ENCODE measurements around the gene HDAC1.
A peak's percentile ranks its signal among the peaks of the same experiment; 100 is the strongest.

Gene HDAC1

DNA sequence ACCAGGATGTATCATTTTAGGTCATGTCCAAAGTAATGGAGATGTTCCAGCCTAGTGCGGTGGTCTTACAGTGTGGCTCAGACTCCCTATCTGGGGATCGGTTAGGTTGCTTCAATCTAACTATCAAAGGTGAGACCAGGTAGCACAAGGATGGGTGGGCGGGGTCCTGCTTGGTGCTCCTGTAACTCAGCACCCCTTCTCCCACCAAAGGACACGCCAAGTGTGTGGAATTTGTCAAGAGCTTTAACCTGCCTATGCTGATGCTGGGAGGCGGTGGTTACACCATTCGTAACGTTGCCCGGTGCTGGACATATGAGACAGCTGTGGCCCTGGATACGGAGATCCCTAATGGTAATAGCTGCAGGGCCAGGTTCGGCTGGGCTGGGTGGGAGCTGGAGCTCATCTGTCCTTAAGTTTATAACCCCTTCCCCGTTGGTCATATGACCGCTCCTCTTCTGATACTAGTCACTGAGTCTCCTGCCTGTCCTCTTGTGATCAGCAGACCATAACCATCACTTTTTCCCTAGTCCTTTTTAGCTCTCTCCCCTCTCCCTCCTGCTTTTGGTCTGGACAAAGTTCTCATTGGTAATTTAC lies 38.8 kb downstream of the HDAC1 start:
- no peak for DNase-seq

- DNase-seq, result no peak
Observed at GRCh38 chr1:32331549-32331948, 39.7 kb downstream of the HDAC1 start.

GRCh38 chr1:32332290-32333079 lies 40.6 kb downstream of the HDAC1 start:
- DNase-seq, result no peak

DNA sequence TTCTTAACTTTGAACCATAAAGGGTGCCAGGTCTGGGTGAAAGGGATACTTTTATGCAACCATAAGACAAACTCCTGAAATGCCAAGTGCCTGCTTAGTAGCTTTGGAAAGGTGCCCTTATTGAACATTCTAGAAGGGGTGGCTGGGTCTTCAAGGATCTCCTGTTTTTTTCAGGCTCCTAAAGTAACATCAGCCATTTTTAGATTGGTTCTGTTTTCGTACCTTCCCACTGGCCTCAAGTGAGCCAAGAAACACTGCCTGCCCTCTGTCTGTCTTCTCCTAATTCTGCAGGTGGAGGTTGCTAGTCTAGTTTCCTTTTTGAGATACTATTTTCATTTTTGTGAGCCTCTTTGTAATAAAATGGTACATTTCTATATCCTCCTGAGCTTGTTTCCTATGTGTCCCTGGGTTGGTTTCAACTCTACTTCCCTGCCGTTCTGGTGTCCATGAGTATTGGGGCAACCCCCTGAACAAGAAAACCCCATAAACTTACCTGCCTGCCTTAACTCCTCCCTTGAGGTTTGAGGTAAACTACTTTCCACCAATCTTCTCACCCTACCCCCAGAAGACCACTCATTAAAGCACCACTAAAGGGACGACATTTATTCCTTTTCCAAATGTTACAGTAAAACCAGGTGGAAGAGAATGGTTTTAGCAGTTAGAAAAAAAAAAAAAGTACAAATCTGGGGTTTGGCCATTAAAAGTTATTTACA lies 41.5 kb downstream of the HDAC1 start:
- DNase-seq, result no peak

GRCh38 chr1:32334274-32334861 lies 42.5 kb downstream of the HDAC1 start:
- no peak for DNase-seq

- peak; percentile 63 to 67 for DNase-seq
Observed at GRCh38 chr1:32334864-32335534, 43.1 kb downstream of the HDAC1 start.

- no peak for DNase-seq
Observed at GRCh38 chr1:32335535-32335789, 43.6 kb downstream of the HDAC1 start.

- DNase-seq, result peak; percentile 84 to 88
Observed at GRCh38 chr1:32335790-32336590, 44.1 kb downstream of the HDAC1 start, which contains the start of gene MARCKSL1. Gene MARCKSL1, minus strand, starts transcription at chr1:32336233. Its CDS starts 200 bp downstream, at chr1:32336033.

DNA sequence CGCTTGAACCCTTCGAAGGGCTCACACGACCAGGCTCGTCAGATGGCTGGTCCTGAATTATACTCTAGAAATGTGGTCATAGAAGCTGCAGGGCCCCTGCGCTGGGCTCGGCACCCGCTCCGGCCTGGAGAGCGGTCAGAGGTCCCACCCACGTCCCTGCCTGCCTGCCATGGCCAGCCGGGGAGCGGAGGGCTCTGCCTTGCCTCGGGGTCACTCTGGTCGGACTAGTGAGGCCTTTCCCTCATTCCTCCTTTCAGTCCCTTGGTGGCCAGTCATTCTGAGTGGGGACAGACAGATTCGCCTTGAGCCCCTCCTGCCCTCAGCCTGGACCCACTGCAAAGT lies 44.7 kb downstream of the HDAC1 start:
- DNase-seq, result no peak

- DNase-seq, result peak; percentile 56 to 66
Observed at GRCh38 chr1:32336963-32337675, 45.2 kb downstream of the HDAC1 start.

DNA sequence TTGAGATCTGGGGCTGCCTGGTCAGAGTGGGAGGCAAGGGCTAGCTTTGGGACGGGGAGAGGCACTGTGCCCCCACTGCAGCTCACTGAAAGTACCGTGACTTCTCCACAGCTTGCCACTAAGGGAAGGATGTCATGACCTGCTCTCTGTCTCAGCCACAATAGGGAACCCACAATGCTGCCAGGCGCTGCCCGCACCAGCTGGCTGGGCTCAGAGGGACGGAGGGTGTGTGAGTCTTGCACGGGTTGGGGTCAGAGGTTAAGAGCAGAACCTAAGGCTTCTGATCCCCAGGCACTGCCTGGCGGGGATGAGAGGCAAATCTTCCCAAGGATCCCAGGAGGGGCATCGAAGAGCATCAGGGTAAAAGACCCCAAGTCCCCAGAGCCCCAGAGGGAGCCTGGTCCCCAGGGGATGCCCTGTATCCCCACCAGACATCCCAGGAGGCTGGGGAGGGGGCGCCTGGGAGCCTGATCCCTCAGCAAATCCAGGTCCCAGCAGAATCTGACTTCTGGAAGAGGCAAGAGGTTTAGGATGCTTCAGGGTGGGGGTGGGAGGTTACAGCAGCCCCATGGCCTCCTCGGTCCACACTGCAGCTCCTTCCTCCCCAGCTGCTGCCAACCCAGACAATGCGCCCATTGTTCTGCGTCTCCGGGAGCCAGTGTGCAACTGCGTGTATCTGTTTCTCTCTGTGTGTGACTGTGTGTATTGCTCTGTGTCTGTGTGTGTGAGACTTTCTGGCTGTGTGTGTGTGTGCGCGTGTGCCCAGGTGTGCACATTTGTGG lies 46.2 kb downstream of the HDAC1 start:
- no peak for DNase-seq

DNA sequence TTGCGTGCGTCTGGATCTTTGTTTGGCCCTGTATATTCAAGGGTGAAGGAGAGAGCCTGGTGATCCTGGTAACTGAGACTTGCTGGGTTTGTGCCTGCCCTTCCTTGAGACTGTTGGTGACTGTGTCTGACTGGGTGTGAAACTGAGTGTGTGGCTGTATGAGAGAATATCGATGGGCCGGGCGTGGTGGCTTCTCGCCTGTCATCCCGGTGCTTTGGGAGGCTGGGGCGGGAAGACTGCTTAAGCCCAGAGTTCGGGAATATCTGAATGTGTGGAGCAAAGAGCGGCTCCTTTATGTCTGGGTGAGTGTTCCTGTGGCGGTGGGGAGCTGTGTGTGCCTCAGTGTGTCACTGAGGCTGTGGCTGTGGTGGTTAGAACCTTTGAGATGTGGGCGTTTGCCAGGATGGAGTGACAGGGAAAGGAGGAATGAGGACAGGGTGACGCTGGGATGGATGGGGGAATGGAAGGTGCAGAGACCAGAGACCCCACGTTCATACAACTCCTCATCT lies 46.8 kb downstream of the HDAC1 start:
- DNase-seq, result no peak

DNA sequence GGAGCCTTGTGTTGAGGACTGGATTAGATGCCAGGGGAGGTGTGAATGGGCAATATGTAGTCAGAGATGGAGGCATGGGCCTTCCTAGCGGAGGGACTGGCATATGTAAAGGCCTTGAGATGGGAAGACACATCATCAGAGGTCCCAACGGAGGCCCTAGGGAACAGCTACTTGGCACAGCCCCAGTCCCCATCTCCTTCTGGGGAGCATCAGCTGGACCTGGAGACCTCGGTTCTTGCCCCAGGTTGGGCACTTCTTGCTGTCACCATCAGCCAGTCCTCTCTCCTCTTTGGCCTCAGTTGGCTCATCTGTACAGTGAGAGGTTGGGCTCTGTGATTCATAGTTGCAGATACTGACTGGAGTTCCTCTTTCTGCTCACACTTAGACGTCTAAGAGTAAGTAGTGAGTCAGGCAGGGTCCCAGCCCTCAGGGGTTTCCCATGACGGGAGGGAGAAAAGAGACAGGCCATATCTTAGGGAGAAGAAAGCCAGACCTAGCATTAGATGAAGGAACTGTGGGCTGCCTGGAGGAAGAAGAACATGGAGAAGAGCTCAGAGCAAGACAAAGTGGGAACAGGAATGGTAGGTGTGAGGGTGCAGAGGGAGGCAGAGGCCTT lies 47.6 kb downstream of the HDAC1 start:
- peak; percentile 49 to 55 for DNase-seq

- DNase-seq, result no peak
Observed at GRCh38 chr1:32341186-32341757, 49.4 kb downstream of the HDAC1 start.

GRCh38 chr1:32341971-32342370 lies 50.1 kb downstream of the HDAC1 start:
- DNase-seq, result no peak

DNA sequence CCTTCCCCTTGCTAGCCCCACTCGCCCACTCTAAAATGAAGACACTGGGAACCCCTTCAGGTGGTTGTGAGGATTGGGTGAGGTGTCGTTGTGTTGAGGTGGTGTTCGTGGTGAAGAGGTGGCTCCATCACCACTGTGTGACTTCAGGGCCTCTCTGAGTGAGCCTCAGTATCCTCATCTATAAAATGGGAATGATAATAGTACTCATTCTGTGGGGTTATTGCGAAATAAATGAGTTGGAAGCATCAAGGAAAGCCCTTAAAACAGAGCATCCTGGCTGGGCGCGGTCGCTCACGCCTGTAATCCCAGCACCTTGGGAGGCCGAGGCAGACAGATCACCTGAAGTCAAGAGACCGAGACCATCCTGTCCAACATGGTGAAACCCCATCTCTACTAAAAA lies 50.8 kb downstream of the HDAC1 start:
- no peak for DNase-seq

GRCh38 chr1:32345289-32345827 lies 53.5 kb downstream of the HDAC1 start:
- no peak for DNase-seq

- DNase-seq, result no peak
Observed at GRCh38 chr1:32346532-32347157, 54.8 kb downstream of the HDAC1 start.

DNA sequence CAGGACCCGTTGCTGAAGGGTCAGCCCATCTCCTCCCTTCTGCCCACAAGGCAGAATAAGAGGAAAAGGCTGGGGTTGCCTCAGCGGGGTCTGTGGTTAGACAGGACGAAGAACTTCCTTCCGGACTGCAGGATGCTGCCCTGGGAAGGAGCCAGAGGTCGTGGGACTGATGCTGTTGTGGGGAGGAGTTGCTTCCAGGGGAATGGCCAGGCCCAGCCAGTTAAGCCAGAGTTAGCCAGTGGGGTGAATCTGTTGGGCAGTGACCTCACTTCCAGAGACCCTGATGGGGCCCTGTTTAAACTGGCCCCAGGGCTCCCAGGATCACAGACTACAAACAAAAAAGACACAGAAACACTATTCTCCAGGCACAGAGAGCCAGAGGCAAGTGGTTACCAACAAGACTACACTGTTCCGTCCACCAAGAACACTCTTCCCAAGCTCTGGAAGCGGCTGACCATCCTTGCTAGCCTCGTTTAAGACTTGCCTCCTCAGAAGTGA lies 57.4 kb downstream of the HDAC1 start:
- DNase-seq, result no peak
